ENCODE results near the gene ESYT2. TPM values are rescaled to one million over a fixed set of nuclear protein-coding genes. Genes with fewer than 3 reads are reported as not detected.

The ESYT2 gene
- total RNA-seq, 1 experiment from 2014 or later, result 39.0 TPM

DNA sequence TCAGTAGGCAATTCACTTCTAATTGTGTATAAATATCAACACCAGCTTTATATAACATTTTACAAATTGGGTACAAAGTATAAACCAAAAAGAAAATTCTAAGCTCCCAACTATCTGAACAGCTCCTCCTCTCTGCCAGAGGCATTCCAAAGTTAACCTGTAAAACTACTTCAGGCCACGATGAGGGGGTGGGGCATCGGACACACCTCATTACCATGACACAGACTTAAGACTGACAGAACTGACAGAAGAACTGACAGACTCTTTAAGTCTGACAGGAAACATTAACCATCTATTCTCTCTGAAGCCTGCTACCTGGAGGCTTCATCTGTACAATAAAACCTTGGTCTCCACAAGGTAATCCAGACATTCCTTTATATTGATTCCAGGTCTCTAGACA is 12.3 kb downstream of the ESYT2 start:
- Histone ChIP-seq H3K56ac (ENCODE audit: insufficient read length, low read depth, low read length) (no peak overlapping the region), H2BK120ac (ENCODE audit: low read depth, low read length, poor library complexity, severe bottlenecking) (no peak overlapping the region), H3K23me2 (ENCODE audit: insufficient read length, low read depth, low read length, poor library complexity, severe bottlenecking) (no peaks in the 10 kb centered on the region), H3T11ph (ENCODE audit: low read length) (no peak overlapping the region), H3K9ac (ENCODE audit: extremely low read depth, insufficient read length, low read length) (no peak overlapping the region), H3K79me1 (ENCODE audit: insufficient read depth, low read depth, low read length, poor library complexity, severe bottlenecking) (peaks cover 4% of the 10 kb centered on the region), H2BK15ac (ENCODE audit: low read depth, low read length) (no peak overlapping the region), H4K20me1 (ENCODE audit: control insufficient read depth, insufficient read depth, insufficient read length) (no peaks in the 10 kb centered on the region), H3K4me1 (ENCODE audit: insufficient read depth, low read length) (peaks cover 8% of the 10 kb centered on the region), H3K23ac (ENCODE audit: insufficient read length, low read depth, low read length) (no peak overlapping the region), H4K8ac (replicated peaks; ENCODE audit: insufficient read length, low read depth, low read length) (no peak overlapping the region), H3K14ac (ENCODE audit: insufficient read depth, low read length) (no peak overlapping the region), H4K91ac (ENCODE audit: insufficient read length, low read depth, low read length) (no peak overlapping the region), H2AK5ac (ENCODE audit: insufficient read length, low read length) (no peak overlapping the region), H3K4me2 (ENCODE audit: insufficient read depth, insufficient read length, low read length) (no peak overlapping the region), H3K18ac (ENCODE audit: insufficient read length, low read depth, low read length) (no peak overlapping the region), H4K5ac (ENCODE audit: insufficient read length, low read depth, low read length) (no peak overlapping the region), H3K9me3 (ENCODE audit: control insufficient read depth, low read depth, low read length) (no peaks in the 10 kb centered on the region), H2AFZ (ENCODE audit: low read length) (no peak overlapping the region), H2BK5ac (ENCODE audit: insufficient read length, low read length) (no peak overlapping the region), H3K27ac (ENCODE audit: insufficient read length, low read depth, low read length) (no peak overlapping the region), H2BK20ac (ENCODE audit: low read depth, low read length, poor library complexity, severe bottlenecking) (no peak overlapping the region), H2BK12ac (ENCODE audit: insufficient read length, low read depth, low read length) (no peak overlapping the region), H3K27me3 (ENCODE audit: insufficient read depth, low read length) (no peaks in the 10 kb centered on the region), H3K79me2 (ENCODE audit: insufficient read depth, low read length) (peaks cover 18% of the 10 kb centered on the region; the same call in 1 of the 2 replicates), H3K4ac (ENCODE audit: low read depth, low read length) (no peak overlapping the region)
- Mint-ChIP-seq H3K27me3 (ENCODE audit: low read depth) (no peaks in the 10 kb centered on the region), H3K4me1 (peaks cover 70% of the 10 kb centered on the region in 2 experiments), H3K4me3 (no peak overlapping the region), H3K36me3 (ENCODE audit: insufficient read depth in 1 of 3, low read depth in 3 of 3) (peaks cover 0 to 6% (median 0%) of the 10 kb centered on the region in 3 experiments; a peak in 1 of 7 replicates), H3K27ac (no peak overlapping the region), H3K9me3 (no peaks in the 10 kb centered on the region)
- DNase-seq, result no peak
- TF ChIP-seq, protein P1, sequence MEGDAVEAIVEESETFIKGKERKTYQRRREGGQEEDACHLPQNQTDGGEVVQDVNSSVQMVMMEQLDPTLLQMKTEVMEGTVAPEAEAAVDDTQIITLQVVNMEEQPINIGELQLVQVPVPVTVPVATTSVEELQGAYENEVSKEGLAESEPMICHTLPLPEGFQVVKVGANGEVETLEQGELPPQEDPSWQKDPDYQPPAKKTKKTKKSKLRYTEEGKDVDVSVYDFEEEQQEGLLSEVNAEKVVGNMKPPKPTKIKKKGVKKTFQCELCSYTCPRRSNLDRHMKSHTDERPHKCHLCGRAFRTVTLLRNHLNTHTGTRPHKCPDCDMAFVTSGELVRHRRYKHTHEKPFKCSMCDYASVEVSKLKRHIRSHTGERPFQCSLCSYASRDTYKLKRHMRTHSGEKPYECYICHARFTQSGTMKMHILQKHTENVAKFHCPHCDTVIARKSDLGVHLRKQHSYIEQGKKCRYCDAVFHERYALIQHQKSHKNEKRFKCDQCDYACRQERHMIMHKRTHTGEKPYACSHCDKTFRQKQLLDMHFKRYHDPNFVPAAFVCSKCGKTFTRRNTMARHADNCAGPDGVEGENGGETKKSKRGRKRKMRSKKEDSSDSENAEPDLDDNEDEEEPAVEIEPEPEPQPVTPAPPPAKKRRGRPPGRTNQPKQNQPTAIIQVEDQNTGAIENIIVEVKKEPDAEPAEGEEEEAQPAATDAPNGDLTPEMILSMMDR (conservative IDR thresholded peaks at IDR 0.05), result no peak
- no CpG with 5 or more reads among the region's 2 CpGs for WGBS (ENCODE audit: extremely low coverage, insufficient read length, low lambda C conversion rate)
